GM21447 (cell line): Measurements from ENCODE around the gene ATG10.
A peak's percentile ranks its signal among the peaks of the same experiment; 100 is the strongest.
"Not testable (repeated sequence)": the region's sequence is repeated elsewhere in the genome, so short reads cannot be mapped to it uniquely, and the experiment has no call there.

Experiments used
- ATAC-seq: cut with Tn5 transposase; IDR thresholded peaks from one replicate; pipeline ENCODE4 v1.9.1; 2021; ENCODE audit not compliant: unreplicated experiment

Gene ATG10

GRCh38 chr5:81971712-81972491, at the start of gene ATG10:
Gene ATG10 (plus strand): TSS chr5:81972023. CDS start chr5:81987571, 15,548 bp downstream.
- peak; percentile 93 for ATAC-seq

GRCh38 chr5:81922854-81923279, 49.0 kb upstream of the ATG10 start:
- no peak for ATAC-seq

DNA sequence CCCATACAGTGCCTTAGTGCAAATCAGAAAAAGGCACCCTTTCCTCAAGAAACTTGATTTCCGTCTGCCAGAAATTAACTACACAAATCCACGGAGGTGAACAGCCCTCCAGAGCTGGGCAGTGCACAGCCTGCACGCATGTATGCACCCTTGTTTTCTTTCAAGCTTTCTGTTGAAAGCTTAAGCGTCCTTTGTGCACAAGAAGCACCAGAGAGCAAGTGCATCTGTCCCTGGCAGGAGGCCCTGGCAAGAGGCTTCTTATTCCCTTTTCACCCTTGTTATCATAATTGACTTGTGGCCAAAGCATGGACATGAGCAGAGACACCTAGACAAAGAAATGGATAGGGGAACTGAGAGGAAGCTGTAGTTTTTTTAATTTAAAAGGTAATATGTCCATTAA, 47.4 kb upstream of the ATG10 start:
- ATAC-seq = no peak

GRCh38 chr5:81925009-81925408, 46.8 kb upstream of the ATG10 start:
- ATAC-seq = no peak

GRCh38 chr5:81925981-81926380, 45.8 kb upstream of the ATG10 start:
- no peak for ATAC-seq

GRCh38 chr5:81936066-81936465, 35.8 kb upstream of the ATG10 start:
- ATAC-seq = no peak

DNA sequence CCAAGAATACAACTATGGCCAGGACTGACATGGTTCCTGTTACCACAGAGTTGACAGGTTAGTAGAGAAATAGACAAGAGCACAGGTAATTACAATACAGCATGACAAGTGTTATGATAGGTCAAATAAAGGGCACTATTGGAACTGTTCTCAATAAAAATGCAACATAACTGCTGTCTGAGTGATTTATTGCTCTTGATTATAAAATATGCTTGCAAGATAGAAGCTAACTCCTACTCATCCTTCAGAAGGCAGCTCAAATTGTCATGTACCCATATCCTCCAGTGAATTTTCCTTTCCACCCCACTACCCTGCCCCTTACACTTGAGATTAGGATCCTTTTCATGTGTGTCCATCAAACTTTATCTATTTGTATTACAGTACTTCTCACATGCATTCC, 35.1 kb upstream of the ATG10 start:
- ATAC-seq = no peak

- ATAC-seq = no peak
These were observed 29.1 kb upstream of the ATG10 start for GRCh38 chr5:81942746-81943145.

- no peak for ATAC-seq
These were observed 23.5 kb upstream of the ATG10 start for GRCh38 chr5:81948349-81948748.

- ATAC-seq = no peak
These were observed 22.4 kb upstream of the ATG10 start for GRCh38 chr5:81949462-81949861.

GRCh38 chr5:81950996-81951395, 20.8 kb upstream of the ATG10 start:
- no peak for ATAC-seq

DNA sequence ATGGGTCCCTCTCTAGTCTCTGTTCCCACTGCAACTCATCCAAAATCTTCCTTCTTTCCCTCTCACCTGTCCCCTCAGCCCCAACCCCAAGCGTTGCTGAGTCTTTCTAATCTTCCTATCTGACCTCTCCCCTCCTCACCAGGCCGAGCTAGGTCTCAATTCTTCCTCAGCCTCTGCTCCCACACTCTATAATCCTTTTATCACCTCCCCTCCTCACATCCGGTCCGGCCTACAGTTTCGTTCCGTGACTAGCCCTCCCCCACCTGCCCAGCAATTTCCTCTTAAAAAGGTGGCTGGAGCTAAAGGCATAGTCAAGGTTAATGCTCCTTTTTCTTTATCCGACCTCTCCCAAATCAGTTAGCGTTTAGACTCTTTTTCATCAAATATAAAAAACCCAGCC, 17.0 kb upstream of the ATG10 start:
- ATAC-seq = not testable (repeated sequence)

DNA sequence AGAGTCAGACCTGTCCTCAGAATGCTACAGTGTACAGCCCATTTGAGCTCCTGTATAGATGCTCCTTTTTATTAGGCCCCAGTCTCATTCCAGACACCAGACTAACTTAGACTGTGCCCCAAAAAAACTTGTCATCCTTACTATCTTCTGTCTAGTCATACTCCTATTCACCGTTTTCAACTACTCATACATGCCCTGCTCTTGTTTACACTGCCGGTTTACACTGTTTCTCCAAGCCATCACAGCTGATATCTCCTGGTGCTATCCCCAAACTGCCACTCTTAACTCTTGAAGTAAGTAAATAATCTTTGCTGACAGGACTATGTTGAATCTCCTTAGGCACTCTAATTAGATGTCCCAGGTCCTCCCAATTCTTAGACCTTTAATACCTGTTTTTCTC, 13.7 kb upstream of the ATG10 start:
- not testable (repeated sequence) for ATAC-seq

GRCh38 chr5:81961651-81962440, 10.0 kb upstream of the ATG10 start:
- no peak for ATAC-seq

GRCh38 chr5:81963544-81963943, 8.3 kb upstream of the ATG10 start:
- no peak for ATAC-seq

DNA sequence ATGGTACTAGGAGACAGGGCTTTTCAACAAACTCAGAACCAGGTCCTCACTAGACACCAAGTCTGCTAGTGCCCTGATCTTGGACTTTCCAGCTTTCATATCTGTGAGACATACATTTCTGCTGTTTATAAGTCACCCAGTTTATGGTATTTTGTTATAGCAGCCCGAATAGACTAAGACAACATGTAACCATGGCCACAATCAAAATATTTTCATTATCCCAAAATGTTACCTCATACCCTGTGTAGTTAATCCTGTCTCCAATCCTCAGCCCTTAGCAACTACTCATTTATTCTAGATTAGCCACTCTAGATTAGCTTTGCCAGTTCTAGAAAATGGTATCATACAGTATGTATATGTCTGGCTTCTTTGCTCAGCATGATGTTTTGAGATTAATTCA, 6.3 kb upstream of the ATG10 start:
- no peak for ATAC-seq

DNA sequence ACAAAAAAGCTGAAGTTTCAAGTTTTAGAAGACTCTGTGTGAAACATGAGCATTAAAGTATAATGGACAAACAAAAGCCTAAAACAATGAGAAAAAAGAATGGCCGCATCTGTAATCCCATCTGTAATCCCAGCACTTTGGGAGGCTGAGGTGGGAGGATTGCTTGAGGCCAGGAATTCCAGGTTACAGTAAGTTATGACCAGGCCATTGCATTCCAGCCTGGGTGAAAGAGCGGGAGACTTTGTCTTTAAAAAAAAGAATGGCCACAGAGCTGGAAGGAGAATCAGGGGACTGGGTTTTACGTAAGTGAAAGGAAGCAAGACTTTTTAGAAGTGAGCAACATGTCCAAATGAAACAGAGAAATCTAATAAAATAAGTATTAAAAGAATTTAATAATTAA, 2.6 kb upstream of the ATG10 start:
- no peak for ATAC-seq

DNA sequence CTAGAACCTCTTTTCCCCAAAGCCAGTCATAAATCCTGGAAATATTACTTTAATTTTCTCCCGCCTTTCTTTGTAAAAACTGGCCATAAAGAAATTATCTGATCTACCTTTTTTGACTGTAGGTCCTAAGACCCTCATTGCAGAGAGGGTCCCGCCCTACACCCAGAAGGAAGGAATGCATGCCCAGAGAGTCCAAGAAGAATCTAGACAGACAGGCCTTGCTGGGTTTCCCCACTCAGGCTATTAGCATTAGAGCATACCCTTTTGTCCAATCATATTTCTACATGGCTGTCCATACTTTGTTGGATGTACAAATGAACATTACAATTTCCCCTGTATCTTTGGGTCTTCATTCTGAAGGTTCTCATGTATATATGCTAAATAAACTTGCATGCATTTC, 1.9 kb upstream of the ATG10 start:
- no peak for ATAC-seq

DNA sequence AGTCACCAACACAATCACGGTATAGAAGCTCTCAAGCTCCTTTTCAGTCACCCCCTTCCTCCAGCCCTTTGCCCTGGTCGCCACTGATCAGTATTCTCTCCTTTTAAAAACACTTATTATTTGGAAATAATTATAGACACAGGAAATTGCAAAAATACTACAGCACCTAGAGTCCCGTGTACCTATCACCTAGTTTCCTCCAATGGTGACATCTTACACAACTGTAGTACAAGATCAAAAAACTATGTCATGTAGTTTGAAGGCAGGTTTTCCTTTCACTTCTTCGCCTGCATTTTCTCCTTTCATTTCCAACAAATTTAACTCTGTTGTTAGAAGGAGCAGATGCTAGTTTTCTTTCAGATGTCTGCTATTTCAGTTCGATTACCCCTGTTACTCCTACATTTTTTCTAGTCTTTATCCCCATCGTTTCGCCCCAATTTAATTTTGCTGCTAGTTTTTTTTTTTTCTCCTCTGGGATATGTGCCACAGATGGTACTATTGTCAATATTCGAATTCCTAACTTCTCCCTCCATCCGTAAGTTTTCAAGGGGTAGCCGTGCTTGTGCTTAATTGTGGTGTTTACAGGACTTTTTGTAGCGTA, 612 bp upstream of the ATG10 start:
- ATAC-seq = peak; percentile 30

DNA sequence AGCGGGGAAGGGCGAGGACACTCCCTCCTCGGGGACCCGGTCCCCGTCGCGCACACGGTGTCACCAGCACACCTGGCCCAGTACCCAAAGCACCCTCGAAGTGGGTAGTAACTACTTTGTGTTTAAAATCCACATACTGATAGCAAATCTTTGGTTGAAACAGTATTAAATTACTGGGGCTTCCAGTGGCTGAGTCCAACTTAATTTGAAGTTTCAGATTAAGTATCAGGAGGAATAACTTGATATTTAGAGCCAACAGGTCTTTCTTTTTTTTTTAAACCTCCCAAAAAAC, 615 bp downstream of the ATG10 start:
- no peak for ATAC-seq

GRCh38 chr5:81980160-81980559, 8.3 kb downstream of the ATG10 start:
- ATAC-seq = no peak

- ATAC-seq = no peak
These were observed 8.9 kb downstream of the ATG10 start for GRCh38 chr5:81980598-81981260.
